Epithelial cell of prostate (primary cell): ENCODE measurements around the gene ADAD2.

Experiments used
- DNase-seq: peaks from one replicate; pipeline ENCODE4 v3.0.0-alpha.2; 2011; ENCODE audit warnings: low read depth, low spot score
- H3K27ac ChIP-seq: fragments of 450-650 bp; 2 replicates; pipeline ENCODE4 v1.5.1; 2017; ENCODE audit warnings: mild to moderate bottlenecking

ADAD2 gene

DNA sequence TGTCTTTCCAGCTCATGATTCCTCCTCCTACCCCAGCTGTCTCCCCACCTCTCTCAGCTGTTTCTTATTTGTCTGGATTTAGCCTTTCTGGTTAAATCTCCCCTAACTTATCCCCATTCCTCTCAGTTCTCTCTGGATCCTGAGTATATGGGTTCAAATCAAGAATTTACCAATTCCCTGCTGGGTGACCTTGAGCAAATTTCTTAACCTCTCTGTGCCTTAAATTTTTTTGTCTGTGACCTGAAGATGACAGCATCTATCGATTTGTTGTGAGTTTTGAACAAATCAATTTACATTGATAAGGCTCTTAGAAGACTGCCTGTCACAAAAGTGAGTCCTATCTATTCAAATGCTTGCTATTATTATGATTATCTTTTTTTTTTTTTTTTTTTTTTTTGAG, 50.8 kb downstream of the ADAD2 start:
- DNase-seq = no peak
- H3K27ac ChIP-seq = no peak overlapping the region

- H3K27ac ChIP-seq = no peak overlapping the region
- DNase-seq = no peak
Measured at GRCh38 chr16:84242839-84243238, 51.9 kb downstream of the ADAD2 start.

- H3K27ac ChIP-seq = no peak overlapping the region
- no peak for DNase-seq
Measured at GRCh38 chr16:84243732-84244131, 52.8 kb downstream of the ADAD2 start.

DNA sequence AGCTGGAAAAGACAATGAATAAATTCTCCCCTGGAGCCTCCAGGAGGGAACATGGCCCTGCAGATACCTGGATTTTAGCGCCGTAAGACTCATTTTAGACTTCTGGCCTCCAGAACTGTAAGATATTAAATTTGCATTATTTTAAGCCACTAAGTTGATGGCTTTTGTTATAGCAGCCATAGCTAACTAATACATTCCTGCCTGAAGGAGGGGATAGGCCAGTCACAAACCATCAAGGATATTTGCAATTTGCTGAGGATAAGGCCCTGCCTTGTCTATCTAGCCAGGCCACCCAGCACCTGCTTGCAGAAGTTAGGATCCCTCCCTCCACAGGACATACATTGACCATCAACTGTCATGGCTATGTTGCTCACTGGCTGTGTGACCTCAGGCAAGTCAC, 53.8 kb downstream of the ADAD2 start:
- no peak for DNase-seq
- H3K27ac ChIP-seq = no peak overlapping the region

- no peak for DNase-seq
Measured at GRCh38 chr16:84245956-84246678, 55.2 kb downstream of the ADAD2 start.

DNA sequence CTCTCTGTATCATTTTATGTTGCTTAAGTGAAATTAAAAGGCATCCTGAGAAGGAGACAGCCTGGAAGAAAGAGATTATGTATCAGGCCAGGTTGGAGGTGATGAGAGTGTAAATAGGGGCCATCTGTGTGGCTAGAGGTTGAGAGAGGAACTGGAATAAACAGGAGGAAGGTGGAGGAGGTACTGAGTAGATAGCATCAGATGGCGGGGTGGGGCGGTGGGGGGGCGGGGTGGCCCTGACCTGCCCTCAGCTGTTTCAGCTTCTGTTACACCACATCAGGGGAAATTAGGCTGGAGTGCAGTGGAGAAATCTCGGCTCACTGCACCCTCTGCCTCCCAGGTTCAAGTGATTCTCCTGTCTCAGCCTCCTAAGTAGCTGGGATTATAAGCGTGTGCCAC, 55.7 kb downstream of the ADAD2 start:
- no peak overlapping the region for H3K27ac ChIP-seq
- no peak for DNase-seq

More at GRCh38 chr16:84245956-84246678, 55.2 kb downstream of the ADAD2 start:
- H3K27ac ChIP-seq = no peak overlapping the region
